WTC11 (cell line): ENCODE data around the gene NMRK1.

Experiments
- CREB1 ChIP-seq: sonication (generic); formaldehyde crosslinking; IDR thresholded peaks from 2 replicates; pipeline ENCODE4 v1.8.0; 2023; ENCODE audit warnings: mild to moderate bottlenecking, missing genetic modification reagents
- CTCF ChIP-seq: fragments of 200-600 bp; IDR thresholded peaks from 2 replicates; pipeline ENCODE4 v1.8.0; 2022; ENCODE audit warnings: antibody characterized with exemption
- FOXK1 ChIP-seq: sonication (generic); formaldehyde crosslinking; IDR thresholded peaks from 2 replicates; pipeline ENCODE4 v1.8.0; 2022; ENCODE audit warnings: mild to moderate bottlenecking, moderate library complexity, missing genetic modification reagents
- USF2 ChIP-seq: sonication (generic); formaldehyde crosslinking; IDR thresholded peaks from 2 replicates; pipeline ENCODE4 v1.8.1; 2023; ENCODE audit warnings: mild to moderate bottlenecking, missing genetic modification reagents, moderate library complexity
- ZNF263 ChIP-seq: sonication (generic); formaldehyde crosslinking; IDR thresholded peaks from 2 replicates; pipeline ENCODE4 v1.8.1; 2022; ENCODE audit warnings: low read depth, mild to moderate bottlenecking, moderate library complexity, missing genetic modification reagents

GRCh38 chr9:75111019-75111622 is 23.2 kb upstream of the NMRK1 start:
- no peak for TF ChIP-seq USF2
- no peak for TF ChIP-seq CTCF
- TF ChIP-seq ZNF263 (CRISPR knock-in tag): no peak
- TF ChIP-seq FOXK1: no peak
- TF ChIP-seq CREB1 (CRISPR knock-in tag): no peak
